ENCODE measurements around the gene SEMA5A. TPM values are rescaled to one million over a fixed set of nuclear protein-coding genes. Genes with fewer than 3 reads are reported as not detected.

The SEMA5A gene
- total and polyA plus RNA-seq, 2 donors (not counting 1 experiment from before 2014, with no cell fraction given), result not detected

DNA sequence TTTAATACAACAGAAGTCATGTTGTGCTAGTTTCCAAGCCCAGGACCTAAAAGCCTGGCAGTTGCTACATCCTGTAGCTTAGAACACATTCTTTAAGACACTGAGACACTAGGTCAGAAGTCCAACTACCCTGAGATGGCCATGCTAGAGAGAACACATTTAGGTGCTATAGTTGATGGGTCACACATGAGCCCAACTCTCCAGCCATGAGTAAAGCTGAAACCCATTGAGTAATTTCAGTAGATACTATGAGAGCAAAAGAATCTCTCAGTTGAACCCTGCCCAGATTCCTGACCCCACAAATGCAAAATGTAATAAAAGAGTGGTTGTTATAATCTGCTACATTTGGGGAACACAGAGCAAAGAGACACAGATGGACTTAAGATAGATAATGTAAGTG, 164.4 kb downstream of the SEMA5A start:
- no peak overlapping the region for H3K4me2 ChIP-seq (replicated peaks; ENCODE audit: low read depth, low read length, poor library complexity, severe bottlenecking)
- H2AFZ ChIP-seq (ENCODE audit: insufficient read depth, low read depth, low read length, poor library complexity, severe bottlenecking), result no peak overlapping the region
- ChIA-PET POLR2A (no interaction called here), CTCF (no interaction called here)
- Mint-ChIP-seq H3K4me3 (no peak overlapping the region), H3K9me3 (ENCODE audit: insufficient read depth) (no peaks in the 10 kb centered on the region), H3K27me3 (no peaks in the 10 kb centered on the region), H3K4me1 (no peaks in the 10 kb centered on the region), H3K27ac (no peak overlapping the region)
- no peaks in the 10 kb centered on the region for H3K36me3 ChIP-seq (replicated peaks in 1 of 2; ENCODE audit: control extremely low read depth in 1 of 2, control insufficient read depth in 1 of 2, extremely low read depth in 1 of 2, insufficient read depth in 2 of 2, low read length in 1 of 2)
- TF ChIP-seq EZH2 (IDR thresholded peaks at IDR 0.05; ENCODE audit: borderline replicate concordance, insufficient read depth, low read depth, low read length, poor library complexity, severe bottlenecking), result no peak
- TF ChIP-seq, protein P1, sequence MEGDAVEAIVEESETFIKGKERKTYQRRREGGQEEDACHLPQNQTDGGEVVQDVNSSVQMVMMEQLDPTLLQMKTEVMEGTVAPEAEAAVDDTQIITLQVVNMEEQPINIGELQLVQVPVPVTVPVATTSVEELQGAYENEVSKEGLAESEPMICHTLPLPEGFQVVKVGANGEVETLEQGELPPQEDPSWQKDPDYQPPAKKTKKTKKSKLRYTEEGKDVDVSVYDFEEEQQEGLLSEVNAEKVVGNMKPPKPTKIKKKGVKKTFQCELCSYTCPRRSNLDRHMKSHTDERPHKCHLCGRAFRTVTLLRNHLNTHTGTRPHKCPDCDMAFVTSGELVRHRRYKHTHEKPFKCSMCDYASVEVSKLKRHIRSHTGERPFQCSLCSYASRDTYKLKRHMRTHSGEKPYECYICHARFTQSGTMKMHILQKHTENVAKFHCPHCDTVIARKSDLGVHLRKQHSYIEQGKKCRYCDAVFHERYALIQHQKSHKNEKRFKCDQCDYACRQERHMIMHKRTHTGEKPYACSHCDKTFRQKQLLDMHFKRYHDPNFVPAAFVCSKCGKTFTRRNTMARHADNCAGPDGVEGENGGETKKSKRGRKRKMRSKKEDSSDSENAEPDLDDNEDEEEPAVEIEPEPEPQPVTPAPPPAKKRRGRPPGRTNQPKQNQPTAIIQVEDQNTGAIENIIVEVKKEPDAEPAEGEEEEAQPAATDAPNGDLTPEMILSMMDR (IDR thresholded peaks at IDR 0.05), result no peak
- no peaks in the 10 kb centered on the region for H3K4me1 ChIP-seq (ENCODE audit: control insufficient read depth in 2 of 2, insufficient read depth in 2 of 2, low read length in 2 of 2)
- H3K9ac ChIP-seq (ENCODE audit: low read length), result no peak overlapping the region
- intact Hi-C loops (cut with micrococcal nuclease), result no loop called here
- DNase-seq, result no peak
- H3K79me2 ChIP-seq (ENCODE audit: control insufficient read depth, insufficient read depth, low read length), result no peaks in the 10 kb centered on the region
- no peaks in the 10 kb centered on the region for H3K27me3 ChIP-seq (replicated peaks in 1 of 4; ENCODE audit: control extremely low read depth in 1 of 4, control insufficient read depth in 3 of 4, insufficient read depth in 4 of 4, low read length in 3 of 4)
- no peak overlapping the region for H3K27ac ChIP-seq (ENCODE audit: low read length in 2 of 2)
- H3K9me3 ChIP-seq (ENCODE audit: control extremely low read depth in 1 of 3, control insufficient read depth in 2 of 3, insufficient read depth in 1 of 3, low read length in 2 of 3), result peaks cover 0 to 3% (median 0%) of the 10 kb centered on the region in 3 donors
- H3K4me3 ChIP-seq (ENCODE audit: control extremely low read depth in 1 of 5, extremely low read depth in 1 of 5, insufficient read depth in 1 of 5, low read depth in 2 of 5, low read length in 4 of 5), result no peak overlapping the region
- no peak for ATAC-seq (ENCODE audit: low read depth)
- no peaks in the 10 kb centered on the region for H4K20me1 ChIP-seq (ENCODE audit: control insufficient read depth, insufficient read depth, low read length, poor library complexity, severe bottlenecking)

DNA sequence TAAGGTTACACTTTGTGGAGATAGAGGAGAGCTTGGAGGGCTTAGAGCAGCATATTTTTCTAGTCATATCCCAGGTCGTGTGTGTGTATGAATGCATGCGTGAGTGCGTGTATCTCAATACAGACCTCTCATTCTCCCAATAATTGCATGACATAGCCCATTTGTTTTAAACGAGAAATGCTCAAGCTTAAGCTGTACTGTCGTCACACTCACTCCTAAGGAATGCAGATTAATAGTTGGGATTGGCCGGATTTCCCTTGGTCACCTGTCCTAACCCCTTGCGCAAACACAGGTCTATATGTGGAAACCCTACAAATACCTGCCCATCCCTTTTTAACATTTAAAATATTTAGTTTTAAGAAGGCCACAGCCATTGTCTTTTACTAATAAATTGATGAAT, 165.8 kb downstream of the SEMA5A start:
- Histone ChIP-seq H3K27ac (ENCODE audit: low read length in 2 of 2) (no peak overlapping the region), H3K27me3 (replicated peaks in 1 of 4; ENCODE audit: control extremely low read depth in 1 of 4, control insufficient read depth in 3 of 4, insufficient read depth in 4 of 4, low read length in 3 of 4) (no peaks in the 10 kb centered on the region), H3K9ac (ENCODE audit: low read length) (no peak overlapping the region), H3K79me2 (ENCODE audit: control insufficient read depth, insufficient read depth, low read length) (no peaks in the 10 kb centered on the region), H4K20me1 (ENCODE audit: control insufficient read depth, insufficient read depth, low read length, poor library complexity, severe bottlenecking) (no peaks in the 10 kb centered on the region), H2AFZ (ENCODE audit: insufficient read depth, low read depth, low read length, poor library complexity, severe bottlenecking) (no peak overlapping the region), H3K4me2 (replicated peaks; ENCODE audit: low read depth, low read length, poor library complexity, severe bottlenecking) (no peak overlapping the region), H3K9me3 (ENCODE audit: control extremely low read depth in 1 of 3, control insufficient read depth in 2 of 3, insufficient read depth in 1 of 3, low read length in 2 of 3) (peaks cover 0 to 3% (median 0%) of the 10 kb centered on the region in 3 donors), H3K36me3 (replicated peaks in 1 of 2; ENCODE audit: control extremely low read depth in 1 of 2, control insufficient read depth in 1 of 2, extremely low read depth in 1 of 2, insufficient read depth in 2 of 2, low read length in 1 of 2) (no peaks in the 10 kb centered on the region), H3K4me3 (ENCODE audit: control extremely low read depth in 1 of 5, extremely low read depth in 1 of 5, insufficient read depth in 1 of 5, low read depth in 2 of 5, low read length in 4 of 5) (no peak overlapping the region), H3K4me1 (ENCODE audit: control insufficient read depth in 2 of 2, insufficient read depth in 2 of 2, low read length in 2 of 2) (no peaks in the 10 kb centered on the region)
- Mint-ChIP-seq H3K9me3 (ENCODE audit: insufficient read depth) (no peaks in the 10 kb centered on the region), H3K27ac (no peak overlapping the region), H3K4me3 (no peak overlapping the region), H3K27me3 (no peaks in the 10 kb centered on the region), H3K4me1 (no peaks in the 10 kb centered on the region)
- POLR2A ChIA-PET, result no interaction called here
- no CpG with 5 or more reads among the region's 7 CpGs for WGBS (ENCODE audit: insufficient coverage)
- no peak for TF ChIP-seq EZH2 (IDR thresholded peaks at IDR 0.05; ENCODE audit: borderline replicate concordance, insufficient read depth, low read depth, low read length, poor library complexity, severe bottlenecking)
- TF ChIP-seq, protein P1 (IDR thresholded peaks at IDR 0.05), result no peak
- ATAC-seq (ENCODE audit: low read depth) (no peak), DNase-seq (no peak)
- CTCF ChIA-PET, result no interaction called here
- intact Hi-C loops (cut with micrococcal nuclease), result no loop called here

All from B cell (primary cell).